H9 (cell line): ENCODE results near the gene TRIM27. TPM values are rescaled to one million over a fixed set of nuclear protein-coding genes. Genes with fewer than 3 reads are reported as not detected.

Experiments
- DNase-seq: peaks from one replicate; pipeline ENCODE4 v3.0.0-alpha.2; 2017
- H2AFZ ChIP-seq: one replicate; pipeline ENCODE4 v1.6.1; 2013; ENCODE audit warnings: mild to moderate bottlenecking, low read length, control low read depth, moderate library complexity
- H2AK5ac ChIP-seq: 2 replicates; pipeline ENCODE4 v1.6.1; 2013; ENCODE audit warnings: low read length, control low read depth, mixed read lengths; ENCODE audit not compliant: insufficient read length
- H2BK120ac ChIP-seq: one replicate; pipeline ENCODE4 v1.6.1; 2013; ENCODE audit warnings: low read depth, mild to moderate bottlenecking, low read length, control low read depth, inconsistent platforms; ENCODE audit not compliant: poor library complexity, severe bottlenecking
- H2BK12ac ChIP-seq: 2 replicates; pipeline ENCODE4 v1.6.1; 2013; ENCODE audit warnings: low read length, control low read depth, mixed read lengths, low read depth; ENCODE audit not compliant: insufficient read length
- H2BK15ac ChIP-seq: 2 replicates; pipeline ENCODE4 v1.6.1; 2013; ENCODE audit warnings: low read depth, low read length, control low read depth
- H2BK20ac ChIP-seq: one replicate; pipeline ENCODE4 v1.6.1; 2013; ENCODE audit warnings: low read depth, mild to moderate bottlenecking, low read length, control low read depth, inconsistent platforms; ENCODE audit not compliant: poor library complexity, severe bottlenecking
- H2BK5ac ChIP-seq: 2 replicates; pipeline ENCODE4 v1.6.1; 2013; ENCODE audit warnings: low read length, control low read depth, mixed read lengths; ENCODE audit not compliant: insufficient read length
- H3K14ac ChIP-seq: 2 replicates; pipeline ENCODE4 v1.6.1; 2013; ENCODE audit warnings: low read length, control low read depth; ENCODE audit not compliant: insufficient read depth
- H3K18ac ChIP-seq: 2 replicates; pipeline ENCODE4 v1.6.1; 2013; ENCODE audit warnings: low read depth, mild to moderate bottlenecking, mixed read lengths, low read length, control low read depth; ENCODE audit not compliant: insufficient read length
- H3K23ac ChIP-seq: 2 replicates; pipeline ENCODE4 v1.6.1; 2013; ENCODE audit warnings: low read length, control low read depth, mixed read lengths, low read depth; ENCODE audit not compliant: insufficient read length
- H3K23me2 ChIP-seq: 2 replicates; pipeline ENCODE4 v1.6.1; 2013; ENCODE audit warnings: low read depth, mild to moderate bottlenecking, mixed read lengths, low read length, control low read depth; ENCODE audit not compliant: insufficient read length, poor library complexity, severe bottlenecking
- H3K27ac ChIP-seq: 2 replicates; pipeline ENCODE4 v1.5.1; 2013; ENCODE audit warnings: low read length, control low read depth, mixed read lengths, low read depth; ENCODE audit not compliant: insufficient read length
- H3K27me3 ChIP-seq: 2 replicates; pipeline ENCODE4 v1.6.1; 2013; ENCODE audit warnings: low read length, control low read depth, inconsistent platforms; ENCODE audit not compliant: insufficient read depth
- H3K4ac ChIP-seq: 2 replicates; pipeline ENCODE4 v1.6.1; 2013; ENCODE audit warnings: low read depth, mild to moderate bottlenecking, control low read depth, inconsistent platforms, low read length, moderate library complexity
- H3K4me1 ChIP-seq: 2 replicates; pipeline ENCODE4 v1.6.1; 2013; ENCODE audit warnings: low read length, control low read depth, inconsistent platforms; ENCODE audit not compliant: insufficient read depth
- H3K4me2 ChIP-seq: 2 replicates; pipeline ENCODE4 v1.6.1; 2013; ENCODE audit warnings: low read length, control low read depth, mixed read lengths; ENCODE audit not compliant: insufficient read length, insufficient read depth
- H3K56ac ChIP-seq: 2 replicates; pipeline ENCODE4 v1.6.1; 2013; ENCODE audit warnings: low read depth, mild to moderate bottlenecking, mixed read lengths, low read length, control low read depth; ENCODE audit not compliant: insufficient read length
- H3K79me1 ChIP-seq: 2 replicates; pipeline ENCODE4 v1.6.1; 2013; ENCODE audit warnings: low read depth, mild to moderate bottlenecking, moderate library complexity, low read length, control low read depth, inconsistent platforms; ENCODE audit not compliant: insufficient read depth, poor library complexity, severe bottlenecking
- H3K79me2 ChIP-seq: 2 replicates; pipeline ENCODE4 v1.6.1; 2013; ENCODE audit warnings: low read length, control low read depth, inconsistent platforms; ENCODE audit not compliant: insufficient read depth
- H3K9ac ChIP-seq: 2 replicates; pipeline ENCODE4 v1.6.1; 2013; ENCODE audit warnings: low read length, control low read depth, mixed read lengths; ENCODE audit not compliant: insufficient read length; ENCODE audit errors: extremely low read depth
- H3K9me3 ChIP-seq: one replicate; pipeline ENCODE4 v1.6.1; 2013; ENCODE audit warnings: low read depth, low read length, inconsistent platforms; ENCODE audit not compliant: control insufficient read depth
- H3T11ph ChIP-seq: one replicate; pipeline ENCODE4 v1.6.1; 2013; ENCODE audit warnings: mild to moderate bottlenecking, low read length, control low read depth, inconsistent platforms
- H4K20me1 ChIP-seq: one replicate; pipeline ENCODE4 v1.6.1; 2013; ENCODE audit not compliant: control insufficient read depth, insufficient read length, insufficient read depth
- H4K5ac ChIP-seq: 2 replicates; pipeline ENCODE4 v1.6.1; 2013; ENCODE audit warnings: low read depth, mild to moderate bottlenecking, mixed read lengths, low read length, control low read depth; ENCODE audit not compliant: insufficient read length
- H4K8ac ChIP-seq: replicated peaks from 2 replicates; pipeline ENCODE4 v1.6.1; 2013; ENCODE audit warnings: low read length, control low read depth, mixed read lengths, low read depth; ENCODE audit not compliant: insufficient read length
- H4K91ac ChIP-seq: 2 replicates; pipeline ENCODE4 v1.6.1; 2013; ENCODE audit warnings: low read depth, mild to moderate bottlenecking, moderate library complexity, mixed read lengths, low read length, control low read depth; ENCODE audit not compliant: insufficient read length
- H3K27ac Mint-ChIP-seq, 3 experiments: 2 replicates in 2 of 3; 3 replicates in 1 of 3; pipeline ENCODE4 v1.8.0; 2020 to 2021; ENCODE audit warnings: mixed read lengths in 3 of 3, mild to moderate bottlenecking in 1 of 3, moderate library complexity in 1 of 3
- H3K27me3 Mint-ChIP-seq: 2 replicates; pipeline ENCODE4 v1.8.0; 2021; ENCODE audit warnings: low read depth, mild to moderate bottlenecking, moderate library complexity, mixed read lengths
- H3K36me3 Mint-ChIP-seq, 3 experiments: 2 replicates in 2 of 3; 3 replicates in 1 of 3; pipeline ENCODE4 v1.8.0; 2020 to 2021; ENCODE audit warnings: low read depth in 3 of 3, mixed read lengths in 3 of 3; ENCODE audit not compliant: insufficient read depth in 1 of 3
- H3K4me1 Mint-ChIP-seq, 2 experiments: 2 replicates each; pipeline ENCODE4 v1.8.0; 2020; ENCODE audit warnings: mixed read lengths in 2 of 2
- H3K4me3 Mint-ChIP-seq, 2 experiments: 2 replicates in 1 of 2; 3 replicates in 1 of 2; pipeline ENCODE4 v1.8.0; 2020 to 2021; ENCODE audit warnings: mild to moderate bottlenecking in 2 of 2, mixed read lengths in 2 of 2, moderate library complexity in 1 of 2
- H3K9me3 Mint-ChIP-seq, 2 experiments: 2 replicates in 1 of 2; 3 replicates in 1 of 2; pipeline ENCODE4 v1.8.0; 2020; ENCODE audit warnings: mild to moderate bottlenecking in 2 of 2, mixed read lengths in 2 of 2, moderate library complexity in 1 of 2
- CTCF ChIP-seq: fragments of 200-600 bp; sonication (generic); conservative IDR thresholded peaks from 3 replicates; pipeline ENCODE4 v1.8.0; 2021; ENCODE audit warnings: antibody characterized with exemption, mild to moderate bottlenecking
- WGBS: extraction: QIAGEN DNeasy Blood & Tissue Kit; methylation state at CpG from one replicate; pipeline ENCODE4 v1.1.7; 2013; ENCODE audit warnings: missing lambda C conversion rate, low lambda C conversion rate, mixed read lengths; ENCODE audit not compliant: insufficient read length; ENCODE audit errors: extremely low coverage; 5-methylcytosine and 5-hydroxymethylcytosine counted together
- total RNA-seq: library from RNA; stranded (reverse); gene quantifications from 2 replicates; pipeline ENCODE4 v1.2.1, GENCODE V29; 2021

TRIM27 gene
- total RNA-seq, 1 experiment from 2014 or later: 98.2 TPM

GRCh38 chr6:28876710-28877109 is 47.1 kb downstream of the TRIM27 start:
- Histone ChIP-seq H2BK15ac (no peak overlapping the region), H3K79me1 (no peaks in the 10 kb centered on the region), H3K4me1 (peaks cover 10% of the 10 kb centered on the region; the same call in 1 of the 2 replicates), H4K8ac (no peak overlapping the region), H2AK5ac (no peak overlapping the region), H3K27me3 (no peaks in the 10 kb centered on the region), H4K20me1 (no peaks in the 10 kb centered on the region), H3K4me2 (no peak overlapping the region), H3K23ac (no peak overlapping the region), H3K56ac (no peak overlapping the region), H3K4ac (no peak overlapping the region), H3K9me3 (no peaks in the 10 kb centered on the region), H3K9ac (no peak overlapping the region), H2BK20ac (no peak overlapping the region), H2AFZ (no peak overlapping the region), H3K79me2 (no peaks in the 10 kb centered on the region), H2BK120ac (no peak overlapping the region), H4K5ac (no peak overlapping the region), H3K14ac (no peak overlapping the region), H3K27ac (no peak overlapping the region), H3K18ac (no peak overlapping the region), H3K23me2 (peaks cover 7% of the 10 kb centered on the region), H4K91ac (no peak overlapping the region), H2BK12ac (no peak overlapping the region), H3T11ph (no peak overlapping the region), H2BK5ac (no peak overlapping the region)
- Mint-ChIP-seq H3K27me3 (peaks cover 2% of the 10 kb centered on the region), H3K9me3 (peaks cover 4 to 5% of the 10 kb centered on the region in 2 experiments), H3K4me3 (no peak overlapping the region), H3K27ac (no peak overlapping the region), H3K36me3 (peaks cover 0 to 5% (median 3%) of the 10 kb centered on the region in 3 experiments; a peak in 1 of 7 replicates), H3K4me1 (peaks cover 26 to 33% of the 10 kb centered on the region in 2 experiments)
- DNase-seq: no peak
- no CpG with 5 or more reads among the region's 1 CpG for WGBS
- TF ChIP-seq CTCF: no peak
